PC-3 (cell line): ENCODE measurements around the gene AUH. TPM values are rescaled to one million over a fixed set of nuclear protein-coding genes. Genes with fewer than 3 reads are reported as not detected.

Experiments
- ATAC-seq: fragments of 200-7000 bp; cut with Tn5 transposase; 2 replicates; pipeline ENCODE4 v1.9.1; 2020; ENCODE audit warnings: mild to moderate bottlenecking, moderate library complexity
- BruUV-seq: library from RNA; stranded (reverse); fragments of 400-500 nt; replicated peaks from 2 replicates; lab custom pipeline; 2021; lab: Mats Ljungman, UMichigan
- CTCF ChIA-PET: fragments of 300-600 bp; sonication (Branson Sonifier 250); formaldehyde crosslinking; loops from one replicate; lab custom pipeline; 2022; ENCODE audit warnings: antibody characterized with exemption; lab: Charles Lee
- POLR2A ChIA-PET: fragments of 300-600 bp; sonication (Branson Sonifier 250); formaldehyde crosslinking; loops from one replicate; lab custom pipeline; 2022; ENCODE audit warnings: antibody characterized with exemption; ENCODE audit not compliant: unreplicated experiment; lab: Charles Lee
- DNase-seq: peaks from one replicate; pipeline ENCODE4 v3.0.0-alpha.2; 2015
- H2AFZ ChIP-seq: fragments of 300-600 bp; sonication (generic); 2 replicates; pipeline ENCODE4 v1.6.0; 2016; ENCODE audit warnings: antibody characterized with exemption, low read length
- H3F3A ChIP-seq: fragments of 300-600 bp; sonication (generic); one replicate; pipeline ENCODE4 v1.6.0; 2017; ENCODE audit warnings: antibody characterized with exemption, low read length, control low read depth, mild to moderate bottlenecking; ENCODE audit not compliant: unreplicated experiment
- H3K27ac ChIP-seq: fragments of 300-600 bp; sonication (generic); 2 replicates; pipeline ENCODE4 v1.5.1; 2016; ENCODE audit warnings: mild to moderate bottlenecking, low read length
- H3K27me3 ChIP-seq: fragments of 300-600 bp; sonication (generic); 2 replicates; pipeline ENCODE4 v1.6.1; 2016; ENCODE audit warnings: low read length, mixed read lengths
- H3K36me3 ChIP-seq: fragments of 300-600 bp; sonication (generic); 2 replicates; pipeline ENCODE4 v1.6.1; 2016; ENCODE audit warnings: low read depth, mixed run types, low read length, mixed read lengths
- H3K4me1 ChIP-seq: fragments of 300-600 bp; sonication (generic); 2 replicates; pipeline ENCODE4 v1.5.1; 2016; ENCODE audit warnings: low read length; ENCODE audit not compliant: insufficient read depth
- H3K4me2 ChIP-seq: fragments of 300-600 bp; sonication (generic); 2 replicates; pipeline ENCODE4 v1.6.0; 2016; ENCODE audit warnings: low read length
- H3K4me3 ChIP-seq: fragments of 300-600 bp; sonication (generic); 2 replicates; pipeline ENCODE4 v1.5.1; 2016; ENCODE audit warnings: mild to moderate bottlenecking, low read length, mixed read lengths
- H3K79me2 ChIP-seq: fragments of 300-600 bp; sonication (generic); 2 replicates; pipeline ENCODE4 v1.6.1; 2017; ENCODE audit warnings: low read length, mixed read lengths
- H3K9ac ChIP-seq: fragments of 300-600 bp; sonication (generic); 2 replicates; pipeline ENCODE4 v1.6.0; 2016; ENCODE audit warnings: mild to moderate bottlenecking, low read length
- H3K9me2 ChIP-seq: fragments of 300-600 bp; sonication (generic); replicated peaks from 2 replicates; pipeline ENCODE4 v1.6.1; 2016; ENCODE audit warnings: mixed run types, low read length, mixed read lengths
- H3K9me3 ChIP-seq: fragments of 300-600 bp; sonication (generic); 2 replicates; pipeline ENCODE4 v1.6.1; 2016; ENCODE audit warnings: low read length, mixed read lengths
- H4K20me1 ChIP-seq: fragments of 300-600 bp; sonication (generic); 2 replicates; pipeline ENCODE4 v1.6.1; 2016; ENCODE audit warnings: low read length, mixed read lengths
- EZH2 ChIP-seq: fragments of 300-600 bp; sonication (generic); IDR thresholded peaks from one replicate; pipeline ENCODE4 v1.6.1; 2017; ENCODE audit warnings: antibody characterized with exemption, mild to moderate bottlenecking, low read length; ENCODE audit not compliant: unreplicated experiment
- EZH2phosphoT487 ChIP-seq: fragments of 300-600 bp; sonication (generic); IDR thresholded peaks from 2 replicates; pipeline ENCODE4 v1.6.1; 2018; ENCODE audit warnings: mild to moderate bottlenecking, antibody characterized with exemption, low read length, borderline replicate concordance
- intact Hi-C: fragments of 100-400 bp; cut with micrococcal nuclease; formaldehyde crosslinking; loops from 2 replicates; pipeline ENCODE4 v1.9.0; 2023
- total RNA-seq: library from RNA; depleted of rRNA; stranded (reverse); fragments of >200 nt; gene quantifications from 2 replicates; pipeline ENCODE4 v1.2.3, GENCODE V29; 2014
- TF ChIP-seq, protein P1 (sequence below): fragments of 300-600 bp; sonication (generic); conservative IDR thresholded peaks from 2 replicates; pipeline ENCODE4 v1.5.1; 2017; ENCODE audit warnings: antibody characterized with exemption, low read depth, mild to moderate bottlenecking, low read length

AUH gene
- total RNA-seq, 1 experiment from 2014 or later, result 30.4 TPM

DNA sequence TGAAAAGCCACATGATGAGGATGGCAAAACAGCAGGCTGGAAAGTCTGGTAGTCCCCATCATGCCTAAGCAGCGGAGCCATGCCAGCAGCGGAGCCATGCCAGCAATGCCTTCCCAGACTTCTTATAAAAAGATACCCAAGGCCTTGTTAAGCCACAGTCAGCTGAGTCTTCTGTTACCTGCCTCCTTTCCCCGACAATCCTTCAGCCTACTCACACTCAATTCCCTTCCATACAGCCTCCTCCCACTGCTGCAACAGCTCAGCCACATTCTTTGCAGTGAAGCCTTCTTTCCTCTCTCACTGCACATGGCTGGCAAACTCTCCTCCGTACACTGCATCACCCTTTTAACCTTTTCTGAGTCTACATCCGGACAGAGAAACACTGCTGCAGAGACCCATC lies 114.9 kb downstream of the AUH start:
- Histone ChIP-seq H2AFZ (no peak overlapping the region), H3K4me1 (peaks cover 18% of the 10 kb centered on the region), H3K4me3 (no peak overlapping the region), H3K36me3 (no peaks in the 10 kb centered on the region), H3K9me3 (no peaks in the 10 kb centered on the region), H3K27ac (no peak overlapping the region), H3K9ac (no peak overlapping the region), H3K27me3 (no peaks in the 10 kb centered on the region), H4K20me1 (no peaks in the 10 kb centered on the region), H3K9me2 (no peaks in the 10 kb centered on the region), H3F3A (no peaks in the 10 kb centered on the region), H3K79me2 (no peaks in the 10 kb centered on the region), H3K4me2 (no peak overlapping the region)
- ATAC-seq, result no peak
- BruUV-seq, result no TSS peak
- ChIA-PET POLR2A (no interaction called here), CTCF (no interaction called here)
- TF ChIP-seq EZH2 (no peak), EZH2phosphoT487 (no peak)
- TF ChIP-seq, protein P1, sequence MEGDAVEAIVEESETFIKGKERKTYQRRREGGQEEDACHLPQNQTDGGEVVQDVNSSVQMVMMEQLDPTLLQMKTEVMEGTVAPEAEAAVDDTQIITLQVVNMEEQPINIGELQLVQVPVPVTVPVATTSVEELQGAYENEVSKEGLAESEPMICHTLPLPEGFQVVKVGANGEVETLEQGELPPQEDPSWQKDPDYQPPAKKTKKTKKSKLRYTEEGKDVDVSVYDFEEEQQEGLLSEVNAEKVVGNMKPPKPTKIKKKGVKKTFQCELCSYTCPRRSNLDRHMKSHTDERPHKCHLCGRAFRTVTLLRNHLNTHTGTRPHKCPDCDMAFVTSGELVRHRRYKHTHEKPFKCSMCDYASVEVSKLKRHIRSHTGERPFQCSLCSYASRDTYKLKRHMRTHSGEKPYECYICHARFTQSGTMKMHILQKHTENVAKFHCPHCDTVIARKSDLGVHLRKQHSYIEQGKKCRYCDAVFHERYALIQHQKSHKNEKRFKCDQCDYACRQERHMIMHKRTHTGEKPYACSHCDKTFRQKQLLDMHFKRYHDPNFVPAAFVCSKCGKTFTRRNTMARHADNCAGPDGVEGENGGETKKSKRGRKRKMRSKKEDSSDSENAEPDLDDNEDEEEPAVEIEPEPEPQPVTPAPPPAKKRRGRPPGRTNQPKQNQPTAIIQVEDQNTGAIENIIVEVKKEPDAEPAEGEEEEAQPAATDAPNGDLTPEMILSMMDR, result no peak
- intact Hi-C loops, result loop anchor here (5.0 kb wide), 1 partner anchor 55 kb away; no protein-coding TSS in a partner anchor
- no peak for DNase-seq

DNA sequence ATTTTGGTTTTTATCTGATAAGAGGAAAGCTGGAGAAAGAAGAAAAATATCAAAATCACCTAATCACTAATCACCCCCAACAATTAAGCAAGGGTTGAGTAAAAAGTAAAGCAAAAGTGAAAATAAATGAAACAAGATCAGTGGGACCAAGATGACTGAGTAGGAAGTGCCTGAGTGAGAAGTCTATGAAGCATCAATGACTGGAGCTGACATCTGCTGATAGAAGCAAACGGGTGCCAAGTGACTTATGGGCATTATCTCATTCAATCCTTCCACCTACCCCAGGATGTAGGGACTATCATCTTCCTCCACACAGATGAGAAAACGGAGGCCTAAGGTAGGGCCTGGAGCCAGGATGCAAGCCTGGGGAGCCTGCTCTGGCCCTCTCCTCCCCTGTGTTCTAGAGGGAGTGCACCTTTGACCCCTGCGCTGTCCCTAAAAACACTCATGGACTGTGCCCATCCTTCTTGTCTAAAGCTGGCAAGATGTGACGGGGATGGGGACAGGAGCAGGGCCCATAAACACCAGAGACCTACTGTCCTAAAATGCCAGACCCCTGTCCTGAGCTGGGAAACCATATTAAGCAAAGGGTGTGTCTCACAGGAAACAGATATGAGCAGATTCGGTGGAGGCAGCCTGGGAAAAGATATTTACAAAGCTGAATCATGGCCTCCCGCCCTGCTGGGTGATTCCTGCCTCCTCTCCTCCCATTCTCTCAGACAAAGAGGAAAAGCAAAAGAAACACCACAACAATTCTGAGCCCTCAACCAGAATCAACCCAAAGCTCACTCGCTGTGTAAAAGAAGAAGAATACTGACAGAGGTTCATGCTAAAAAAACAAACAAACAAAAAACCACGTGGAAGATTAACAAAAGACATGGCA lies 116.0 kb downstream of the AUH start:
- H3K4me2 ChIP-seq, result peak overlapping the region; percentile 58
- no peaks in the 10 kb centered on the region for H3F3A ChIP-seq
- peak; percentile 96 for ATAC-seq
- DNase-seq, result peak; percentile 69
- H3K4me3 ChIP-seq, result no peak overlapping the region
- no peaks in the 10 kb centered on the region for H3K27me3 ChIP-seq
- H3K36me3 ChIP-seq, result no peaks in the 10 kb centered on the region
- no TSS peak for BruUV-seq
- intact Hi-C loops, result loop anchor here (5.0 kb wide), 1 partner anchor 53 kb away; no protein-coding TSS in a partner anchor
- peak overlapping the region; percentile 70 for H3K9ac ChIP-seq
- TF ChIP-seq EZH2phosphoT487 (no peak), EZH2 (no peak)
- TF ChIP-seq, protein P1, result no peak
- peak overlapping the region; percentile 91 for H3K27ac ChIP-seq
- no peaks in the 10 kb centered on the region for H3K79me2 ChIP-seq
- POLR2A ChIA-PET, result no interaction called here
- CTCF ChIA-PET, result no interaction called here
- no peaks in the 10 kb centered on the region for H3K9me2 ChIP-seq
- peaks cover 18% of the 10 kb centered on the region for H3K4me1 ChIP-seq
- peak overlapping the region; percentile 65 for H2AFZ ChIP-seq
- no peaks in the 10 kb centered on the region for H3K9me3 ChIP-seq
- no peaks in the 10 kb centered on the region for H4K20me1 ChIP-seq

DNA sequence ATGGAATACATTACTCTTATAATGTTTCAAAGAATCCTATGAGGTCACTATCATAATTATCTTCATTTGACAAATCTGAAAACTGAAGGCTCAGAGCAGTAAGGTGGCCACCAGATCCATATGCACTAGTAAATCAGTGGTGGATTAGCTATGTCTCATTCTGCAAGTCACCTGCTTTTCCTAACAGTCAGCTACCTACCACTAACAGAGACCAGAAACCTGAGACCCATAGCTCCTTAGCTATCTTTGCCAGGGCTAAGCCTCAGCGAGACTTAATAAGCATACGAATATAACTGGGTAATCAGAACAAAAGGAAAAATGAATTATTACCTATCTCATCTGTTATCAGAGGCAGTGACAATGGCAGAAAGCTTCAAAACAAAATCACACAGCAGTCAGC lies 118.7 kb downstream of the AUH start:
- intact Hi-C loops, result no loop called here
- no peak overlapping the region for H2AFZ ChIP-seq
- no peak overlapping the region for H3K9ac ChIP-seq
- DNase-seq, result no peak
- H3K9me2 ChIP-seq, result no peaks in the 10 kb centered on the region
- ChIA-PET CTCF (no interaction called here), POLR2A (no interaction called here)
- no peak overlapping the region for H3K4me2 ChIP-seq
- no peak overlapping the region for H3K27ac ChIP-seq
- no peaks in the 10 kb centered on the region for H3F3A ChIP-seq
- no peaks in the 10 kb centered on the region for H3K79me2 ChIP-seq
- no peak overlapping the region for H3K4me3 ChIP-seq
- peaks cover 18% of the 10 kb centered on the region for H3K4me1 ChIP-seq
- no peaks in the 10 kb centered on the region for H3K36me3 ChIP-seq
- no peaks in the 10 kb centered on the region for H3K9me3 ChIP-seq
- no peaks in the 10 kb centered on the region for H4K20me1 ChIP-seq
- TF ChIP-seq EZH2 (no peak), EZH2phosphoT487 (no peak)
- TF ChIP-seq, protein P1, result no peak
- no peak for ATAC-seq
- no TSS peak for BruUV-seq
- no peaks in the 10 kb centered on the region for H3K27me3 ChIP-seq
